H1 (cell line): ENCODE data around the gene CBFA2T2. TPM values are rescaled to one million over a fixed set of nuclear protein-coding genes. Genes with fewer than 3 reads are reported as not detected.

Source experiments
- CHD2 ChIP-seq: IDR thresholded peaks from 2 replicates; pipeline ENCODE4 v1.6.1; 2012; ENCODE audit warnings: low read length, improper control_type of control experiment
- EP300 ChIP-seq, 2 experiments: IDR thresholded peaks; 1 replicate in 1 of 2; 2 replicates in 1 of 2; pipeline ENCODE4 v1.6.1; 2011 to 2012; ENCODE audit warnings: low read depth in 2 of 2, low read length in 2 of 2, mild to moderate bottlenecking in 2 of 2, borderline replicate concordance in 1 of 2, inconsistent platforms in 1 of 2, moderate library complexity in 1 of 2
- EZH2 ChIP-seq: fragments of 200-600 bp; sonication (generic); IDR thresholded peaks from 2 replicates; pipeline ENCODE4 v1.7.1; 2012; ENCODE audit warnings: low read depth, mild to moderate bottlenecking, moderate library complexity, low read length, inconsistent platforms; ENCODE audit not compliant: severe bottlenecking
- GABPA ChIP-seq: IDR thresholded peaks from 2 replicates; pipeline ENCODE4 v1.6.1; 2011; ENCODE audit warnings: mild to moderate bottlenecking, low read length, moderate library complexity, borderline replicate concordance; ENCODE audit not compliant: insufficient read depth
- JUN ChIP-seq: IDR thresholded peaks from 2 replicates; pipeline ENCODE4 v1.6.1; 2011; ENCODE audit warnings: low read depth, mild to moderate bottlenecking, improper control_type of control experiment, low read length
- POU5F1 ChIP-seq: IDR thresholded peaks from 2 replicates; pipeline ENCODE4 v1.6.1; 2011; ENCODE audit warnings: low read depth, mild to moderate bottlenecking, low read length, moderate library complexity
- RXRA ChIP-seq: IDR thresholded peaks from 2 replicates; pipeline ENCODE4 v1.6.1; 2011; ENCODE audit warnings: low read depth, mild to moderate bottlenecking, low read length, moderate library complexity; ENCODE audit not compliant: insufficient read depth
- SP2 ChIP-seq: IDR thresholded peaks from 2 replicates; pipeline ENCODE4 v1.6.1; 2012; ENCODE audit warnings: mild to moderate bottlenecking, low read length, inconsistent platforms
- polyA plus RNA-seq, 7 experiments: library from polyadenylated mRNA; depleted of rRNA in 3 of 7; stranded (reverse) in 5 of 7; unstranded in 2 of 7; fragments of >200 nt in 5 of 7; fragments of 200-250 nt in 2 of 7; gene quantifications; 1 replicate in 5 of 7; 2 replicates in 1 of 7; 4 replicates in 1 of 7; pipeline versions ENCODE4 v1.2.1 to v1.2.3, GENCODE V29; 2011 to 2013; ENCODE audit warnings: missing spikeins in 2 of 7, mixed read lengths in 2 of 7
- total RNA-seq: library from RNA; stranded (reverse); fragmentation: NEBNext Ultra II Directional; extraction: Animal tissue kit (Norgen Biotek cat#: 25700); gene quantifications from 2 replicates; pipeline ENCODE4 v1.2.1, GENCODE V29; 2021
- TF ChIP-seq, protein P1 (sequence below): fragments of 300-600 bp; sonication (generic); IDR thresholded peaks from 2 replicates; pipeline ENCODE4 v1.7.1; 2012; ENCODE audit warnings: low read length, moderate library complexity, mild to moderate bottlenecking, inconsistent platforms; ENCODE audit not compliant: insufficient replicate concordance
- TF ChIP-seq, protein P2 (sequence below): IDR thresholded peaks from 2 replicates; pipeline ENCODE4 v1.6.1; 2011; ENCODE audit warnings: low read depth, mild to moderate bottlenecking, low read length; ENCODE audit not compliant: insufficient read depth

CBFA2T2 gene
- total and polyA plus RNA-seq, 2 of the 8 experiments (the other 6 are each of a cell fraction or from before 2014, with no cell fraction given), result 11.6 to 12.9 TPM

DNA sequence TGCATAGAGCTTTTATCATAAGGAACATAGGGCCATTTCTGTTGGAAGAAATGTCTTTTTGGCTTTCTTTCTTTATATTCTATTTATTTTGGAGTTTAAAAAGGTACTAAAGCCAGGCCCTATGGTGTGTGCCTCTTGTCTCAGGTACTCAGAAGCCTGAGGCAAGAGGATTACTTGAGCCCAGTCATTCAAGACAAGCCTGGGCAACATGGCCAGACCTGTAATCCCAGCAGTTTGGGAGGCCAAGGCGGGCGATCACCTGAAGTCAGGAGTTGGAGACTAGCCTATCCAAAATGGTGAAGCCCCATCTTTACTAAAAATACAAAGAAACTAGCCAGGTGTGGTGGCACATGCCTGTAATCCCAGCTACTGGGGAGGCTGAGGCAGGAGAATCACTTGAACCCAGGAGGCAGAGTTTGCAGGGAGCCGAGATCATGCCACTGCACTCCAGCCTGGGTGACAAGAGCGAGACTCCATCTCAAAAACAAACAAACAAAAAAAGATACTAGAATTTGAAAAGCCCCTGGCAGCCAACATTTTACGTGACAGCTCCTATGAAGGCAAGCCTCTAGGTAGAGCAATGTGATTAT lies 80.0 kb downstream of the CBFA2T2 start (continued):
- TF ChIP-seq, protein P1, sequence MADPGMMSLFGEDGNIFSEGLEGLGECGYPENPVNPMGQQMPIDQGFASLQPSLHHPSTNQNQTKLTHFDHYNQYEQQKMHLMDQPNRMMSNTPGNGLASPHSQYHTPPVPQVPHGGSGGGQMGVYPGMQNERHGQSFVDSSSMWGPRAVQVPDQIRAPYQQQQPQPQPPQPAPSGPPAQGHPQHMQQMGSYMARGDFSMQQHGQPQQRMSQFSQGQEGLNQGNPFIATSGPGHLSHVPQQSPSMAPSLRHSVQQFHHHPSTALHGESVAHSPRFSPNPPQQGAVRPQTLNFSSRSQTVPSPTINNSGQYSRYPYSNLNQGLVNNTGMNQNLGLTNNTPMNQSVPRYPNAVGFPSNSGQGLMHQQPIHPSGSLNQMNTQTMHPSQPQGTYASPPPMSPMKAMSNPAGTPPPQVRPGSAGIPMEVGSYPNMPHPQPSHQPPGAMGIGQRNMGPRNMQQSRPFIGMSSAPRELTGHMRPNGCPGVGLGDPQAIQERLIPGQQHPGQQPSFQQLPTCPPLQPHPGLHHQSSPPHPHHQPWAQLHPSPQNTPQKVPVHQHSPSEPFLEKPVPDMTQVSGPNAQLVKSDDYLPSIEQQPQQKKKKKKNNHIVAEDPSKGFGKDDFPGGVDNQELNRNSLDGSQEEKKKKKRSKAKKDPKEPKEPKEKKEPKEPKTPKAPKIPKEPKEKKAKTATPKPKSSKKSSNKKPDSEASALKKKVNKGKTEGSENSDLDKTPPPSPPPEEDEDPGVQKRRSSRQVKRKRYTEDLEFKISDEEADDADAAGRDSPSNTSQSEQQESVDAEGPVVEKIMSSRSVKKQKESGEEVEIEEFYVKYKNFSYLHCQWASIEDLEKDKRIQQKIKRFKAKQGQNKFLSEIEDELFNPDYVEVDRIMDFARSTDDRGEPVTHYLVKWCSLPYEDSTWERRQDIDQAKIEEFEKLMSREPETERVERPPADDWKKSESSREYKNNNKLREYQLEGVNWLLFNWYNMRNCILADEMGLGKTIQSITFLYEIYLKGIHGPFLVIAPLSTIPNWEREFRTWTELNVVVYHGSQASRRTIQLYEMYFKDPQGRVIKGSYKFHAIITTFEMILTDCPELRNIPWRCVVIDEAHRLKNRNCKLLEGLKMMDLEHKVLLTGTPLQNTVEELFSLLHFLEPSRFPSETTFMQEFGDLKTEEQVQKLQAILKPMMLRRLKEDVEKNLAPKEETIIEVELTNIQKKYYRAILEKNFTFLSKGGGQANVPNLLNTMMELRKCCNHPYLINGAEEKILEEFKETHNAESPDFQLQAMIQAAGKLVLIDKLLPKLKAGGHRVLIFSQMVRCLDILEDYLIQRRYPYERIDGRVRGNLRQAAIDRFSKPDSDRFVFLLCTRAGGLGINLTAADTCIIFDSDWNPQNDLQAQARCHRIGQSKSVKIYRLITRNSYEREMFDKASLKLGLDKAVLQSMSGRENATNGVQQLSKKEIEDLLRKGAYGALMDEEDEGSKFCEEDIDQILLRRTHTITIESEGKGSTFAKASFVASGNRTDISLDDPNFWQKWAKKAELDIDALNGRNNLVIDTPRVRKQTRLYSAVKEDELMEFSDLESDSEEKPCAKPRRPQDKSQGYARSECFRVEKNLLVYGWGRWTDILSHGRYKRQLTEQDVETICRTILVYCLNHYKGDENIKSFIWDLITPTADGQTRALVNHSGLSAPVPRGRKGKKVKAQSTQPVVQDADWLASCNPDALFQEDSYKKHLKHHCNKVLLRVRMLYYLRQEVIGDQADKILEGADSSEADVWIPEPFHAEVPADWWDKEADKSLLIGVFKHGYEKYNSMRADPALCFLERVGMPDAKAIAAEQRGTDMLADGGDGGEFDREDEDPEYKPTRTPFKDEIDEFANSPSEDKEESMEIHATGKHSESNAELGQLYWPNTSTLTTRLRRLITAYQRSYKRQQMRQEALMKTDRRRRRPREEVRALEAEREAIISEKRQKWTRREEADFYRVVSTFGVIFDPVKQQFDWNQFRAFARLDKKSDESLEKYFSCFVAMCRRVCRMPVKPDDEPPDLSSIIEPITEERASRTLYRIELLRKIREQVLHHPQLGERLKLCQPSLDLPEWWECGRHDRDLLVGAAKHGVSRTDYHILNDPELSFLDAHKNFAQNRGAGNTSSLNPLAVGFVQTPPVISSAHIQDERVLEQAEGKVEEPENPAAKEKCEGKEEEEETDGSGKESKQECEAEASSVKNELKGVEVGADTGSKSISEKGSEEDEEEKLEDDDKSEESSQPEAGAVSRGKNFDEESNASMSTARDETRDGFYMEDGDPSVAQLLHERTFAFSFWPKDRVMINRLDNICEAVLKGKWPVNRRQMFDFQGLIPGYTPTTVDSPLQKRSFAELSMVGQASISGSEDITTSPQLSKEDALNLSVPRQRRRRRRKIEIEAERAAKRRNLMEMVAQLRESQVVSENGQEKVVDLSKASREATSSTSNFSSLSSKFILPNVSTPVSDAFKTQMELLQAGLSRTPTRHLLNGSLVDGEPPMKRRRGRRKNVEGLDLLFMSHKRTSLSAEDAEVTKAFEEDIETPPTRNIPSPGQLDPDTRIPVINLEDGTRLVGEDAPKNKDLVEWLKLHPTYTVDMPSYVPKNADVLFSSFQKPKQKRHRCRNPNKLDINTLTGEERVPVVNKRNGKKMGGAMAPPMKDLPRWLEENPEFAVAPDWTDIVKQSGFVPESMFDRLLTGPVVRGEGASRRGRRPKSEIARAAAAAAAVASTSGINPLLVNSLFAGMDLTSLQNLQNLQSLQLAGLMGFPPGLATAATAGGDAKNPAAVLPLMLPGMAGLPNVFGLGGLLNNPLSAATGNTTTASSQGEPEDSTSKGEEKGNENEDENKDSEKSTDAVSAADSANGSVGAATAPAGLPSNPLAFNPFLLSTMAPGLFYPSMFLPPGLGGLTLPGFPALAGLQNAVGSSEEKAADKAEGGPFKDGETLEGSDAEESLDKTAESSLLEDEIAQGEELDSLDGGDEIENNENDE, result no peak
- TF ChIP-seq JUN, result no peak
- TF ChIP-seq, protein P2, sequence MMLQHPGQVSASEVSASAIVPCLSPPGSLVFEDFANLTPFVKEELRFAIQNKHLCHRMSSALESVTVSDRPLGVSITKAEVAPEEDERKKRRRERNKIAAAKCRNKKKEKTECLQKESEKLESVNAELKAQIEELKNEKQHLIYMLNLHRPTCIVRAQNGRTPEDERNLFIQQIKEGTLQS, result no peak
- no peak for TF ChIP-seq EP300 (IDR thresholded peaks at IDR 0.05; ENCODE audit: borderline replicate concordance in 1 of 2, low read depth in 2 of 2, low read length in 2 of 2)
- no peak for TF ChIP-seq POU5F1
- TF ChIP-seq RXRA, result no peak
- TF ChIP-seq EZH2, result no peak
- TF ChIP-seq SP2, result no peak
- TF ChIP-seq CHD2, result no peak
- TF ChIP-seq GABPA, result no peak
